ENCODE measurements around the gene ARPC2. TPM values are rescaled to one million over a fixed set of nuclear protein-coding genes. Genes with fewer than 3 reads are reported as not detected.
"Not testable (repeated sequence)": the region's sequence is repeated elsewhere in the genome, so short reads cannot be mapped to it uniquely, and the experiment has no call there.

The ARPC2 gene
- total and polyA plus RNA-seq, 5 donors from 2014 or later: 540 to 1,050 (median 811) TPM

- Histone ChIP-seq H3K4me3 (ENCODE audit: low read depth, low read length) (no peak overlapping the region), H3K36me3 (ENCODE audit: control insufficient read depth, insufficient read depth, low read length) (peaks cover 48% of the 10 kb centered on the region), H3K9me3 (ENCODE audit: control insufficient read depth in 2 of 2, low read length in 2 of 2) (no peaks in the 10 kb centered on the region), H3K27me3 (ENCODE audit: control insufficient read depth, insufficient read depth, low read length) (no peaks in the 10 kb centered on the region), H3K27ac (ENCODE audit: insufficient read depth, low read length, poor library complexity, severe bottlenecking) (no peak overlapping the region), H3K4me1 (ENCODE audit: control insufficient read depth, insufficient read depth, low read length, poor library complexity, severe bottlenecking) (peaks cover 43% of the 10 kb centered on the region)
- ATAC-seq (ENCODE audit: low read depth in 2 of 2) (peak in 1 of 2 donors; percentile 9), DNase-seq (peak; percentile 66 to 87 (median 79))
- no peaks in the 10 kb centered on the region for H3K27me3 Mint-ChIP-seq
- peaks cover 31% of the 10 kb centered on the region for H3K36me3 Mint-ChIP-seq
- H3K4me1 Mint-ChIP-seq: peaks cover 4 to 50% (median 37%) of the 10 kb centered on the region in 4 donors
- H3K27ac Mint-ChIP-seq: peak overlapping the region in 2 of 3 donors; percentile 46 to 56
- peak overlapping the region; percentile 51 to 93 (median 64) for H3K4me3 Mint-ChIP-seq
- H3K9me3 Mint-ChIP-seq: no peaks in the 10 kb centered on the region
Observed at GRCh38 chr2:218272531-218273212, 55.7 kb downstream of the ARPC2 start.

DNA sequence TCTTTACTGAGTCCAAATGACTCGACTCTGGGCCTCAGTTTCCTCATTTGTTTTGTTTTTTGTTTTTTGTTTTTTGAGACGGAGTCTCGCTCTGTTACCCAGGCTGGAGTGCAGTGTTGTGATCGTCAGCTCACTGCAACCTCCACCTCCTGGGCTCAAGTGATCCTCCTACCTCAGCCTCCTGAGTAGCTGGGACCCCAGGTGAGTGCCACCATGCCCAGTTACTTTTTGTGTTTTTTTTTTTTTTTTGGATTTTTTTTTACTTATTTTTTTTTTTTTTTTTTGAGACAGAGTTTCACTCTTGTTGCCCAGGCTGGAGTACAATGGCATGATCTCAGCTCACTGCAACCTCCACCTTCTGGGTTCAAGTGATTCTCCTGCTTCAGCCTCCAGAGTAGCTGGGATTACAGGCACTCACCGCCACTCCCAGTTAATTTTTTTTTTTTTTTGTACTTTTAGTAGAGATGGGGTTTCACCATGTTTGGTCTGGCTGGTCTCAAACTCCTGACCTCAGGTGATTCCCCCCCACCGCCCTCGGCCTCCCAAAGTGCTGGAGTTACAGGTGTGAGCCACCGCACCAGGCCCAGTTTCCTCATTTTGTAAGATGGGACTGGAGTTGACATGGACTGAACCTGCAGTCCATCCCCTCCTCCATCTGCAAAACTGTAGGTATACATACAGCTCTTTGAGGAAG lies 56.4 kb downstream of the ARPC2 start:
- Mint-ChIP-seq H3K27ac (peak overlapping the region in 1 of 3 donors; percentile 56), H3K4me1 (peaks cover 4 to 52% (median 37%) of the 10 kb centered on the region in 4 donors), H3K4me3 (peak overlapping the region in 1 of 4 donors; percentile 93), H3K36me3 (peaks cover 34% of the 10 kb centered on the region)
- Histone ChIP-seq H3K36me3 (ENCODE audit: control insufficient read depth, insufficient read depth, low read length) (peaks cover 55% of the 10 kb centered on the region), H3K4me1 (ENCODE audit: control insufficient read depth, insufficient read depth, low read length, poor library complexity, severe bottlenecking) (peaks cover 43% of the 10 kb centered on the region), H3K27ac (ENCODE audit: insufficient read depth, low read length, poor library complexity, severe bottlenecking) (peak overlapping the region; percentile 10)
- H3K9me3 Mint-ChIP-seq; H3K4me3 ChIP-seq (ENCODE audit: low read depth, low read length); H3K27me3 ChIP-seq (ENCODE audit: control insufficient read depth, insufficient read depth, low read length); DNase-seq; H3K9me3 ChIP-seq (ENCODE audit: control insufficient read depth in 2 of 2, low read length in 2 of 2); ATAC-seq (ENCODE audit: low read depth in 2 of 2); H3K27me3 Mint-ChIP-seq: not testable (repeated sequence)

DNA sequence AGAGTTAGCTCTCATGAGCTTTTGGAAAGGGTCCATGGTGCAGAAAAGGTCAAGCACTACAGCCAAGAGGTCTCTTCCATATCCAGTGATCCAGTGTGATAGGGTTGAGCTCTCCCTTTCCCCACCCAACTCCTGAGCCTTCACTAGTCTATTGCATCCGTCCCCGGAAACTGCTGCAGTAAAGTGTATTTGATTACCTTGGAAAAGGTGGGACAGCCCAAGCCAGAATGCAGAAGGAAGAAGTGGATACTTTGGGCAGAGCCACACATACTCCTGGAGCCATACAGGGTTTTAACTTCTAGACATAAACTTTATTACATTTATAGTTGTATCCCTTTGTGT lies 56.9 kb downstream of the ARPC2 start:
- Histone ChIP-seq H3K27me3 (ENCODE audit: control insufficient read depth, insufficient read depth, low read length) (no peaks in the 10 kb centered on the region), H3K9me3 (ENCODE audit: control insufficient read depth in 2 of 2, low read length in 2 of 2) (no peaks in the 10 kb centered on the region), H3K4me3 (ENCODE audit: low read depth, low read length) (no peak overlapping the region), H3K36me3 (ENCODE audit: control insufficient read depth, insufficient read depth, low read length) (peaks cover 60% of the 10 kb centered on the region), H3K4me1 (ENCODE audit: control insufficient read depth, insufficient read depth, low read length, poor library complexity, severe bottlenecking) (peaks cover 41% of the 10 kb centered on the region), H3K27ac (ENCODE audit: insufficient read depth, low read length, poor library complexity, severe bottlenecking) (peak overlapping the region; percentile 10)
- Mint-ChIP-seq H3K27ac (peak overlapping the region in 2 of 3 donors; percentile 44 to 56), H3K9me3 (no peaks in the 10 kb centered on the region), H3K4me3 (peak overlapping the region in 1 of 4 donors; percentile 53), H3K36me3 (peaks cover 34% of the 10 kb centered on the region), H3K27me3 (no peaks in the 10 kb centered on the region), H3K4me1 (peaks cover 4 to 49% (median 36%) of the 10 kb centered on the region in 4 donors)
- DNase-seq (no peak), ATAC-seq (ENCODE audit: low read depth in 2 of 2) (no peak)

GRCh38 chr2:218274586-218274985 lies 57.6 kb downstream of the ARPC2 start:
- no peak overlapping the region for H3K27ac ChIP-seq (ENCODE audit: insufficient read depth, low read length, poor library complexity, severe bottlenecking)

GRCh38 chr2:218275371-218276072 lies 58.5 kb downstream of the ARPC2 start:
- Histone ChIP-seq H3K27me3 (ENCODE audit: control insufficient read depth, insufficient read depth, low read length) (no peaks in the 10 kb centered on the region), H3K4me3 (ENCODE audit: low read depth, low read length) (no peak overlapping the region), H3K4me1 (ENCODE audit: control insufficient read depth, insufficient read depth, low read length, poor library complexity, severe bottlenecking) (peaks cover 30% of the 10 kb centered on the region), H3K36me3 (ENCODE audit: control insufficient read depth, insufficient read depth, low read length) (peaks cover 77% of the 10 kb centered on the region), H3K27ac (ENCODE audit: insufficient read depth, low read length, poor library complexity, severe bottlenecking) (no peak overlapping the region), H3K9me3 (ENCODE audit: control insufficient read depth in 2 of 2, low read length in 2 of 2) (no peaks in the 10 kb centered on the region)
- H3K4me3 Mint-ChIP-seq: no peak overlapping the region
- H3K27ac Mint-ChIP-seq: peak overlapping the region in 1 of 3 donors; percentile 44
- peaks cover 0 to 45% (median 26%) of the 10 kb centered on the region in 4 donors for H3K4me1 Mint-ChIP-seq
- H3K27me3 Mint-ChIP-seq: no peaks in the 10 kb centered on the region
- H3K36me3 Mint-ChIP-seq: peaks cover 39% of the 10 kb centered on the region
- ATAC-seq (ENCODE audit: low read depth in 2 of 2): no peak
- H3K9me3 Mint-ChIP-seq: no peaks in the 10 kb centered on the region
- DNase-seq: no peak

More at GRCh38 chr2:218274586-218274985, 57.6 kb downstream of the ARPC2 start:
- H3K4me1 ChIP-seq (ENCODE audit: control insufficient read depth, insufficient read depth, low read length, poor library complexity, severe bottlenecking): peaks cover 34% of the 10 kb centered on the region
- H3K27ac Mint-ChIP-seq: peak overlapping the region in 2 of 3 donors; percentile 44 to 72
- peaks cover 4 to 45% (median 31%) of the 10 kb centered on the region in 4 donors for H3K4me1 Mint-ChIP-seq
- H3K36me3 ChIP-seq (ENCODE audit: control insufficient read depth, insufficient read depth, low read length): peaks cover 67% of the 10 kb centered on the region
- ATAC-seq (ENCODE audit: low read depth in 2 of 2): no peak
- peaks cover 34% of the 10 kb centered on the region for H3K36me3 Mint-ChIP-seq
- H3K4me3 Mint-ChIP-seq: peak overlapping the region in 1 of 4 donors; percentile 68
- no peaks in the 10 kb centered on the region for H3K9me3 Mint-ChIP-seq
- H3K27me3 Mint-ChIP-seq: no peaks in the 10 kb centered on the region
- no peak for DNase-seq
- H3K27me3 ChIP-seq (ENCODE audit: control insufficient read depth, insufficient read depth, low read length): no peaks in the 10 kb centered on the region
- H3K9me3 ChIP-seq (ENCODE audit: control insufficient read depth in 2 of 2, low read length in 2 of 2): no peaks in the 10 kb centered on the region
- H3K4me3 ChIP-seq (ENCODE audit: low read depth, low read length): no peak overlapping the region

DNA sequence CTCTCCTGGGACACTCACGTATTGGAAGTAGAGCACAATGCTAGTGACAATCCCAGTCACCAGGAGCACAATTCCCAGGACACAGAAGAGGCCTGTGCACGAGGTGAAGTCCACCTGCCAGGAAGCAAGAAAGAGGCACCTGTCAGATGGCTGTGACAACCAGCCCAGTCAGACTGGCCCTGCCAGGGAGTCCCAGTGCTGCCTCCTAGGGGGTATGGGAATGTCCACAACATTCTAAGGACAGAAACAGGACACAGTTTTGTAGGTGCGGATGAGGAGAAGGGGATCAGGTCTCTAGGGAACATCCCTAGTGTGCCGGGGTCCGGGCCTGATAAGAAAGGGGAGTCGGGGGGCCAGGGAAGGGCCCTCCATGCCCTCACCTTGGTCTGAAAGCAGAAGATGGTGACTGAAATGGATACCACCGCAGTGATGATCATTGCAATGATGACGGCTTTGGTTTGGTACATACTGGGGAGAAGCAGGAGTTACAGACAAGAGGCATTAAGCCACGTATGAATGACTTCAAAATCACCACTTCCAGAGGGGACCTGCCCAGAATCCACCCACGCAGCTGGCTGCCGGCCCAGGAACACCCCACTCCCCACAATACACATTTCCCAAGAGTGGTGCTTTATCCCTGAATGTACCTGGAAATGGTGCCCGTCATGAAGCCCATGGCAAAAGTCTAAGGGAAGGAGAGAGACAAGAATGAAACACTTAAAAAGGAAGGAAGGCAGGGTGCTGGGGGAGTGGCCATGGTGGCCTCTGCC lies 60.2 kb downstream of the ARPC2 start:
- ATAC-seq (ENCODE audit: low read depth in 2 of 2): no peak
- H3K27ac Mint-ChIP-seq: peak overlapping the region in 2 of 3 donors; percentile 63 to 78
- peaks cover 14% of the 10 kb centered on the region for H3K4me1 ChIP-seq (ENCODE audit: control insufficient read depth, insufficient read depth, low read length, poor library complexity, severe bottlenecking)
- peaks cover 85% of the 10 kb centered on the region for H3K36me3 ChIP-seq (ENCODE audit: control insufficient read depth, insufficient read depth, low read length)
- H3K4me3 Mint-ChIP-seq: peak overlapping the region in 1 of 4 donors; percentile 58
- no peaks in the 10 kb centered on the region for H3K9me3 Mint-ChIP-seq
- no peak for DNase-seq
- no peak overlapping the region for H3K4me3 ChIP-seq (ENCODE audit: low read depth, low read length)
- peaks cover 42% of the 10 kb centered on the region for H3K36me3 Mint-ChIP-seq
- no peak overlapping the region for H3K27ac ChIP-seq (ENCODE audit: insufficient read depth, low read length, poor library complexity, severe bottlenecking)
- no peaks in the 10 kb centered on the region for H3K27me3 ChIP-seq (ENCODE audit: control insufficient read depth, insufficient read depth, low read length)
- peaks cover 0 to 30% (median 14%) of the 10 kb centered on the region in 4 donors for H3K4me1 Mint-ChIP-seq
- no peaks in the 10 kb centered on the region for H3K9me3 ChIP-seq (ENCODE audit: control insufficient read depth in 2 of 2, low read length in 2 of 2)
- H3K27me3 Mint-ChIP-seq: no peaks in the 10 kb centered on the region

DNA sequence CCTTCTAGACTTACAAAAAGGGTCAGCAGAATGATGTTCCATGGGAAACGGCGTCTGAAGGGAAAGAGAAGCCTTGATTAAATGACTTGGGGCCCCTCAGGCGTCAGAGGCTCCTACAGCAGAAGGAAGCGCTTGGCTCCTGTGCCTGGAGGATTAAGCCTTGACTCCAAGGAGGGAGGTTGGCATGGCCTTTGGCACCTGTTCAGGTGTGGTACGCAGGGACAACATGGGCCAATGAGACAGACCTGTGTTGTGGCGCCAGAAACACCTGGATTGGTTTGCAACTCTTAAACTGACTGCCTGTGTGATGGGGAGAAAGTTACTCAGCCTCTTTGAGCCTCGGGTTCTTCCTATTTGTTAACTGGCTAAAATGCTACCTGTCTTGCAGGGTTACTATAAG lies 60.9 kb downstream of the ARPC2 start:
- H3K4me3 Mint-ChIP-seq: no peak overlapping the region
- no peaks in the 10 kb centered on the region for H3K9me3 Mint-ChIP-seq
- no peak for DNase-seq
- peaks cover 42% of the 10 kb centered on the region for H3K36me3 Mint-ChIP-seq
- H3K27ac ChIP-seq (ENCODE audit: insufficient read depth, low read length, poor library complexity, severe bottlenecking): peak overlapping the region; percentile 2
- no peak overlapping the region for H3K4me3 ChIP-seq (ENCODE audit: low read depth, low read length)
- no peaks in the 10 kb centered on the region for H3K27me3 ChIP-seq (ENCODE audit: control insufficient read depth, insufficient read depth, low read length)
- peaks cover 8% of the 10 kb centered on the region for H3K4me1 ChIP-seq (ENCODE audit: control insufficient read depth, insufficient read depth, low read length, poor library complexity, severe bottlenecking)
- peak overlapping the region; percentile 36 to 78 (median 52) for H3K27ac Mint-ChIP-seq
- no peak for ATAC-seq (ENCODE audit: low read depth in 2 of 2)
- H3K27me3 Mint-ChIP-seq: no peaks in the 10 kb centered on the region
- peaks cover 90% of the 10 kb centered on the region for H3K36me3 ChIP-seq (ENCODE audit: control insufficient read depth, insufficient read depth, low read length)
- peaks cover 0 to 25% (median 8%) of the 10 kb centered on the region in 4 donors for H3K4me1 Mint-ChIP-seq
- H3K9me3 ChIP-seq (ENCODE audit: control insufficient read depth in 2 of 2, low read length in 2 of 2): no peaks in the 10 kb centered on the region

All from CD4-positive, CD25-positive, alpha-beta regulatory T cell (primary cell).